H54 (cell line): Measurements from ENCODE around the gene CD46.
"Not testable (repeated sequence)": the region's sequence is repeated elsewhere in the genome, so short reads cannot be mapped to it uniquely, and the experiment has no call there.

Experiments used
- DNase-seq: peaks from one replicate; pipeline ENCODE4 v3.0.0; 2011; ENCODE audit warnings: low spot score, mixed read lengths; ENCODE audit not compliant: insufficient read length
- FAIRE-seq: peaks from 3 replicates; lab custom pipeline; 2011; peaks lifted over from hg19 to GRCh38; lab: Jason Lieb, UNC
- POLR2A ChIP-seq: IDR thresholded peaks from 2 replicates; pipeline ENCODE4 v1.6.1; 2011; ENCODE audit warnings: low read depth, mild to moderate bottlenecking, low read length

Gene CD46

GRCh38 chr1:207745285-207745684, 6.6 kb upstream of the CD46 start:
- DNase-seq (no peak), FAIRE-seq (no peak)
- no peak for TF ChIP-seq POLR2A

- FAIRE-seq (no peak), DNase-seq (no peak)
- TF ChIP-seq POLR2A, result no peak
These were observed 5.8 kb upstream of the CD46 start for GRCh38 chr1:207745839-207746767.

- FAIRE-seq, result no peak
- TF ChIP-seq POLR2A, result no peak
- no peak for DNase-seq
These were observed 4.0 kb upstream of the CD46 start for GRCh38 chr1:207747627-207748492.

GRCh38 chr1:207748737-207749528, 2.9 kb upstream of the CD46 start:
- no peak for FAIRE-seq
- TF ChIP-seq POLR2A, result no peak
- no peak for DNase-seq

GRCh38 chr1:207750631-207751305, 1.1 kb upstream of the CD46 start:
- FAIRE-seq, result no peak
- TF ChIP-seq POLR2A, result no peak
- DNase-seq, result no peak

- FAIRE-seq, DNase-seq: not testable (repeated sequence)
These were observed 428 bp upstream of the CD46 start for GRCh38 chr1:207751463-207751789.

GRCh38 chr1:207752456-207752998, 673 bp downstream of the CD46 start:
- DNase-seq (no peak), FAIRE-seq (no peak)
- TF ChIP-seq POLR2A, result no peak

- FAIRE-seq (no peak), DNase-seq (no peak)
- TF ChIP-seq POLR2A, result no peak
These were observed 1.8 kb downstream of the CD46 start for GRCh38 chr1:207753611-207754010.

GRCh38 chr1:207754011-207754410, 2.2 kb downstream of the CD46 start:
- TF ChIP-seq POLR2A, result no peak
- FAIRE-seq (no peak), DNase-seq (no peak)

- no peak for DNase-seq
- TF ChIP-seq POLR2A, result no peak
- FAIRE-seq, result no peak
These were observed 3.3 kb downstream of the CD46 start for GRCh38 chr1:207754974-207755700.

GRCh38 chr1:207755846-207756693, 4.2 kb downstream of the CD46 start:
- DNase-seq, result no peak
- TF ChIP-seq POLR2A, result no peak
- FAIRE-seq, result no peak

- DNase-seq (no peak), FAIRE-seq (no peak)
- no peak for TF ChIP-seq POLR2A
These were observed 10.8 kb downstream of the CD46 start for GRCh38 chr1:207762622-207763021.
